Peyer's patch (tissue), 4 donors: ENCODE results near the gene NIN.

Source experiments
- POLR2A ChIP-seq, 2 donors: fragments of 450-650 bp; IDR thresholded peaks; one replicate each; pipeline ENCODE4 v1.5.1; 2017; ENCODE audit warnings: antibody characterized with exemption in 2 of 2, mild to moderate bottlenecking in 2 of 2, moderate library complexity in 2 of 2
- TF ChIP-seq, protein P1 (sequence below), 6 experiments: fragments of 450-650 bp in 4 of 6; fragments of 200-600 bp in 2 of 6; sonication (generic) in 1 of 6; IDR thresholded peaks; one replicate each; pipeline ENCODE4 v1.5.1; 2017 to 2019; ENCODE audit warnings: antibody characterized with exemption in 6 of 6, mild to moderate bottlenecking in 3 of 6, moderate library complexity in 1 of 6

DNA sequence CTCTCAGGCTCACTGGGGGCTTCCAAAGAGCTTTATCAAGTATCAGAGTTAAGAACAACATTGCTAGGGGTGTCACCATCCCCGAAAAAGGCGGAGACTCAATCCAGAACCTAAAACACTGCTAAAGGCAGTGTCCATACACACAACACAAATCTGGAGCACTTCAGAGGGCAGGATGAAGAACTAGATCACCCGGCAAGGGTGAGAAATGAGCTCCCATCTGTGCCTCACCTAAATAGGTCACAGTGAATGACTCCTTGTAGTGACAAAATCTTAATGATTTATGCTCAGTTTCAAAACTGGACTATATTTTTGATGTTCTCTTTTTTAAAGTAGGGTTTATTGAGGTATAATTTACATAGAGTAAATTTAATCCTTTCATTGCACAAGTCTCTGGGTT, 25.6 kb downstream of the NIN start:
- TF ChIP-seq, protein P1, sequence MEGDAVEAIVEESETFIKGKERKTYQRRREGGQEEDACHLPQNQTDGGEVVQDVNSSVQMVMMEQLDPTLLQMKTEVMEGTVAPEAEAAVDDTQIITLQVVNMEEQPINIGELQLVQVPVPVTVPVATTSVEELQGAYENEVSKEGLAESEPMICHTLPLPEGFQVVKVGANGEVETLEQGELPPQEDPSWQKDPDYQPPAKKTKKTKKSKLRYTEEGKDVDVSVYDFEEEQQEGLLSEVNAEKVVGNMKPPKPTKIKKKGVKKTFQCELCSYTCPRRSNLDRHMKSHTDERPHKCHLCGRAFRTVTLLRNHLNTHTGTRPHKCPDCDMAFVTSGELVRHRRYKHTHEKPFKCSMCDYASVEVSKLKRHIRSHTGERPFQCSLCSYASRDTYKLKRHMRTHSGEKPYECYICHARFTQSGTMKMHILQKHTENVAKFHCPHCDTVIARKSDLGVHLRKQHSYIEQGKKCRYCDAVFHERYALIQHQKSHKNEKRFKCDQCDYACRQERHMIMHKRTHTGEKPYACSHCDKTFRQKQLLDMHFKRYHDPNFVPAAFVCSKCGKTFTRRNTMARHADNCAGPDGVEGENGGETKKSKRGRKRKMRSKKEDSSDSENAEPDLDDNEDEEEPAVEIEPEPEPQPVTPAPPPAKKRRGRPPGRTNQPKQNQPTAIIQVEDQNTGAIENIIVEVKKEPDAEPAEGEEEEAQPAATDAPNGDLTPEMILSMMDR (IDR thresholded peaks at IDR 0.05): no peak
- no peak for TF ChIP-seq POLR2A (IDR thresholded peaks at IDR 0.05)
